ENCODE results near the gene P3H3.

DNA sequence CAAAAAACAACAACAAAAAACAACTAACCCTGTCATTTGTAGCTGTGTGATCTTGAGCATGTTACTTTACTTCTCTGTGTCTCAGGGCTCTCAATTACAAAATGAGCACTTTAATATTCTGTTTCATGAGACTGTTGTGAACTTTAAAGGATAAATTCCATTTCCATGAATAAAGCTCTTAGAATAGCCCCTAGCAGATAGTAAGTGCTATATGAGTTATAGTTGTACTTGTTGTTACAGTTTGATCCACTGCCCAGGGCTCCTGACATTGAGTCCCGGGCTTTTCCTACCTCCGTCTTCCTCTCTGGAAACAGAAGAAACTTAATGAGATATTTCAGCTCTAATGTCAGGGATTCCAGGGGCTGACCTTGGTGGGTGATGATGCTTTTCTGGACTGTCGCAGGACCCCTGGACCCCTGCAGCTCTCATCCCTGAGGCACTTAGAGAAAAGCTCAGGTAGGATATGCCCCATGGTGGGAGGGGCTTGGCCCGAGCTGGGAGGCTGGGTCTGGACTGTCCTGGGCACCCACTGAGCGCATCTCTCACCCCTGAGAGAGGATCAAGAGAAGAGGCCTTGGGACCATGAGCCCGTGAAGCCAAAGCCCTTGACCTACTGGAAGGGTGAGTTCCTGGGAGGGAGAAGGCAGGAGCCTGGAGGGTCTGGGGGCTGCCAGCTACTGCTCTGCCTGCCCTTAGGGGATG is 5.1 kb downstream of the P3H3 start:
- no peak for TF ChIP-seq EP300 (IDR thresholded peaks at IDR 0.05)
- TF ChIP-seq, protein P1, sequence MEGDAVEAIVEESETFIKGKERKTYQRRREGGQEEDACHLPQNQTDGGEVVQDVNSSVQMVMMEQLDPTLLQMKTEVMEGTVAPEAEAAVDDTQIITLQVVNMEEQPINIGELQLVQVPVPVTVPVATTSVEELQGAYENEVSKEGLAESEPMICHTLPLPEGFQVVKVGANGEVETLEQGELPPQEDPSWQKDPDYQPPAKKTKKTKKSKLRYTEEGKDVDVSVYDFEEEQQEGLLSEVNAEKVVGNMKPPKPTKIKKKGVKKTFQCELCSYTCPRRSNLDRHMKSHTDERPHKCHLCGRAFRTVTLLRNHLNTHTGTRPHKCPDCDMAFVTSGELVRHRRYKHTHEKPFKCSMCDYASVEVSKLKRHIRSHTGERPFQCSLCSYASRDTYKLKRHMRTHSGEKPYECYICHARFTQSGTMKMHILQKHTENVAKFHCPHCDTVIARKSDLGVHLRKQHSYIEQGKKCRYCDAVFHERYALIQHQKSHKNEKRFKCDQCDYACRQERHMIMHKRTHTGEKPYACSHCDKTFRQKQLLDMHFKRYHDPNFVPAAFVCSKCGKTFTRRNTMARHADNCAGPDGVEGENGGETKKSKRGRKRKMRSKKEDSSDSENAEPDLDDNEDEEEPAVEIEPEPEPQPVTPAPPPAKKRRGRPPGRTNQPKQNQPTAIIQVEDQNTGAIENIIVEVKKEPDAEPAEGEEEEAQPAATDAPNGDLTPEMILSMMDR (IDR thresholded peaks at IDR 0.05): no peak
